Measurements from ENCODE around the gene GADD45A.

GADD45A gene

DNA sequence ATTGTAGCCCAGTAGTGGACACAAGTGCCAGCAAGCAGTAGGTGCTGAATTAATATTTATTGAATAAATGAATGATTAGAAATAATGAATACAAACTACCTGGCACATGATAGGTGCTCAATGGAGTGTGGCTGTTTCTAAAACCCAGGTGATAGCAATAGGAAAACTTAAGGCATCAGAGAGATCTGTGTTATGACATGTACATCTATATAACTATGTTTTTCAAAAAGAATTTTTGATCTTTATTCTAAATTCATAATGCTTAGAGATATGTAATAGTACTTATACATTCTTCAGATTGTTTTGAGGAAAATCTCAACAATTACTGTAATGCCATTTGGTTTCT is 5.0 kb downstream of the GADD45A start:
- no peak for DNase-seq

DNA sequence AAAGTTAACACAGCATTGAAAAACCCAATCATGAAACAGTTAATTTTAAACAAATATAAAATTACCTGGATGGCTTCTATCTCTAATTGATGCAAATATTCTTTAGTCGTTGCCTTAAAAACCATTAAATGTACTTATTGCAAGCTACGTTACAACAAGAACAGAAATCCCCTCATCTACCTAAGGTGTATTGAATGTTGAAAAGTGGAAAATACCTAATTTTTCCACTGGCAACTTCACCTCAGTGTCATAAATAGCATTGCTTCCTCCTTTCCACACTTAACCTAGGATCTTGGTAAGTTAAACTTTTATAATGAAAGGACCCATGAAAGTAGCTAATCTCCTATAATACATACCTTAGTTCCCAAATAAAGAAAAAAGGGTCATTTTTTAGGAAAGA is 5.4 kb downstream of the GADD45A start:
- no peak for DNase-seq

DNA sequence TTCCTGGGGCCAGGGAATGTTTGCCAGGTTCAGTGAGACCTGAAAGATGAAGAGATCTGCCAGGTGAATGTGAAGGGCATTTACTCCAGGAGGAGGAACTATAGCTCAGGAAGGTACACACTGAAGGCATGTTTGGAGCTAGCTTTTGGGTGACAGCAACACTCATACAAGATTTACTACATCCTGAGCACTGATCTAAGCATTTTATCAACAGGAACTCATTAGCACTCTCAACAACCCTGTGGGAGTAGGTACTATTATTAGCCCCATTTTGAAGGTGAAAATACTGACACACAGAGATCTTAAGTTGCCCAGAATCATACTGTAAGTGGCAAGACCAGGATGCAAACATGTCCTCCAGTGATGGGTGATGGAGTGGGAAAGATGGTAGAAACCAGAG is 6.7 kb downstream of the GADD45A start:
- DNase-seq, result no peak

DNA sequence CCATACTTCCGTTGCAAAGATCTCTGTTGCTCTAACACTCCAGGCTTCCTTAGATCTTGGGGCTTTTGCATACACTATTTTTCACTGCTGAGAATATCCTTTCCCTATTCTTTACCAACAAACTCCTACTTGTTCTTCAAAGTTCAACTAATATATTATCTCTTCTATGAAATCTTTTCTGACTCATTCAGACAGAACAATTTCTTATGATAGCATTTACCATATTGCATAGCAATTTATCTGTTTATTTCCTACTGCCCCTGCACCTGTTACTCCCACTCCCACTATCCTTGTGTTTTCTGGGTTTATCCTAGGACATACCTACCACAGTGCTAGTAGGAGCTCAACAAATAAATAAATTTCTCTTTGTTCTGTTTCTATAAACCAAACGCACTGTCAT is 11.0 kb downstream of the GADD45A start:
- no peak for DNase-seq

DNA sequence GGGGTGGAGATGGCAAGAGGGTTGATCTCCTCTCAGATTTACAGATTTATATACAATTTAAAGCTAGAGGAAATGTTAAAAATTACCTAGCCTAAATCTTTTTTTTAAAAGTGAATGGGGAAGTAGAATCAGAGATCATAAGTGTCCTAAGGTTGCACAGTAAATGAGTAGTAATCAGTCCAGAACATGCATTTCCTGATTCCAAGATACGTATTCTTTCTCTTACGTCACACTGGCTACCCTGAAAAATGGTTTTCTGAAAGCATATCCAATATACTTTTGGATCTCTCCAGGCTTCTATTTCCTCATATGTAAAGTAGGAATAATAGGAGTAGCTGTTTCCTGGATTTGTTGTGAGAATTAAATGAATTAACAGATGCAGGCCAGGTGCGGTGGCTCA is 11.7 kb downstream of the GADD45A start:
- DNase-seq, result no peak

DNA sequence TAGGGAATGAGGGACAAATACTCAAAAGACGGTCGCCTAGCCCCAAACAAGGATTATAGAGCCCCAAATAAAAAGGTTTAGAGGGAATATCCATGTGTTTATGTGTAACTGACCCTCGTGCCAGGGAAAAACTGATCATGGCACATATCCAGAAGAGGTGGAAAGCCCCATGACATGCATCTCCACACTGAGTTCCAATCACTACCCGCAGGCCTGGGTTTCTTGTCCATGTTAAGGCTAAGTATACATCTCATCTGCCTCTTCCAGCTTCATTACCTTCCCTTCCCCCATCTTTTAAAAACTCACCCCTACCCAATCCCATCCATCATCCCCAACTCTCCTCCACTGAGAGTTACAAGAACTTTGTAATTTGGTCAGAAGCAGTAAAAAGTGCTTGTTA is 15.2 kb downstream of the GADD45A start:
- DNase-seq, result no peak

DNA sequence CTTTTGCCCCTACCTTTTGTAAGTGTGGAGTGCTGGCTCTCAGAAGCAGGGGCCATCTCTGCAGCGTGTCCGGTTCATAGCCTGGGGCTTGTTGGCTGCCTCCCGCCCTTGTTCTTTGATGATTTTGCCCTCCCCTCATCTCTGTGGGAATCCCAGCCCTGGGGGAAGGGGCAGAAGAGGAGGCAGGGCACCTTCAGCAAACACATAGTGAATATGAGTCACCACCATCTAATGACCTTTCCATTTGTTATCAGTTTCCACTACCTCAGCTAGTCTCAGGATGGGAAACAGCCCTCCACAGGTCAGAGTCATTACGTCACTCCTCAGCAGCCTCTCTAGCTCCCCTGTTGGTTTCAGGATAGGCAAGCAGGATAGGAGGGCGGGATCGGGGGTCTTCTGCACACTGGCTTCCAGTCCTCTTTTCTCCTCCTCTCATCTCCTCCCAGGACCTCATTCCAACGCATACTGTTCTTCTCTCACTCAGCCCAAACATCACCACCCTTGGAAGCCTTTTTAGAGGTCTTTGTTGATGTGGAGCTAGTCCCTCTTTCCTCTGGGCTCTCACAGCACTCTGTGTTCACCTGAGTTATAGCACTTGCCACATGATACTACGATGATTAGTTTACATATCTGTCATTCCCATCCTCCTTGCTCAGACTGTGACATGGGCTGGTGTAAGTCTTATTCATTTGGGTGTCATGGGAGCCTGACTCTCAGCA is 15.8 kb downstream of the GADD45A start:
- peak; percentile 22 for DNase-seq

DNA sequence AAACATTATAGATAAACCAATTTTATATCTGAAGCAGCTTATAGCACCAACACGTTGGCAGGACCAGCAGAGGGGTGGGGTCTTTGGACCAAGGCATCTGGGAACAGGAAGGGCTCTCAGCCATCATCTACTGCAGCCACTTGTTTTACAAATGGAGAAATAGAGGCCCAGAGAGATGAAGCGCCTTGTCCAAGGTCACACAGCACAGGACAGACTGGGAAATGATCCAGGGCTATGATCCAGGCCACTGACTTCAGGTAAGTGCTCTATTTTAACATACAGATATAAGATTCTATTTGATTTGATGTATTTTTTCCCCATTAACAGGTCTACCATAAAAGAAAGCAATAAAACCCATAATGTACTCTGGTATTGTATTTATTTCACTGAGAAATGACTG is 16.9 kb downstream of the GADD45A start:
- DNase-seq, result no peak

DNA sequence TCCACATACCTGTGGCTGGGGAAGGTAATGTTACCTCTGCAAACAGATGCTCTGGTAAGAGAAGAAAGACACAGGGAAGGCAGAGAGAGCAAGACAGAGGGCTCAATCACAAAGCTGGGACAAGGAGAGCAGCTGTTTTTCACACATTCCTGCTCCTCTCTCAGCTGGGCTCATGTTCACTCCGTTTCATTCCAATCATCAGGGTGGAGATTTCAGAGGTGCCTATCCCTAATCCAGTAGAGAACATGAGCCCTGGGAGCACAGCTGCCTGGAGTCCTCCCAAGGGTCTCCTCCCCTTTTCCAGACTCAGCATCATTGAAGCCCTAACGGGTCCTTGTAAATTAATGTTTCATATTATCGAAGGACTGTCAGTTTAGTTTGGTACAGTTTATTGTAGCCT is 19.4 kb downstream of the GADD45A start:
- no peak for DNase-seq

DNA sequence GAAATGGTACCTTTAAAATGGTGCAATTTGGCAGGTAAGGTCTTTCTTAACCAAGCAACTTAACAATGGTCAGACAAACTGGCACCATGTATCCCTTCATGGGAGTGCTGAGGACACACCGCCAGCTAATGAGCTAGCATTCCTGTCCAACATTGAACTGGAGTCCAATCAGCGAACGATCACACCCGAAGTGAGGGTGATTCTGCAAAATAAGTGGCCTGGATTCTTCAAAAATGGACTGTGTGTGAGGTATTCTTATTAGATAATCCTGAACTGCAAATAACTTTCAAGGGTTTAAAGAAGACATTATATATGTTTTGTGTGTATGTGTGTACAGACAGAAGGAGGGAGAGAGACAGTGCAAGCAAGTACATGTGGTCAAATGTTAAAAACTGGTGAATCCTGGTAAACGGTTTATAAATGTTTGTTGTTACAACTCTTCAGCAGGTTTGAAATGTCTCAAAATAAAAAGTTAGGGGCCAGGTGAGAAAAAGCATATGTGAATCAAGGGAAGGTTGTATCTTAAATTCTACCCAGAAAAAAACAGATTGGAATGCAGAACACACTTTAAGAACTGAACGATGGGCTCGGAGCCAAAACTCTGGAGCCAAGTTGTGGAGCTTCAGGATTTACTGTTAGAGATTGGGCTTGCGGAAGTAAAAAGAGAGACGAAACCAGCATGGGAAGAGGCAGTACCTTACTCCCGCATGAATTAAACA is 20.9 kb downstream of the GADD45A start:
- DNase-seq, result no peak

DNA sequence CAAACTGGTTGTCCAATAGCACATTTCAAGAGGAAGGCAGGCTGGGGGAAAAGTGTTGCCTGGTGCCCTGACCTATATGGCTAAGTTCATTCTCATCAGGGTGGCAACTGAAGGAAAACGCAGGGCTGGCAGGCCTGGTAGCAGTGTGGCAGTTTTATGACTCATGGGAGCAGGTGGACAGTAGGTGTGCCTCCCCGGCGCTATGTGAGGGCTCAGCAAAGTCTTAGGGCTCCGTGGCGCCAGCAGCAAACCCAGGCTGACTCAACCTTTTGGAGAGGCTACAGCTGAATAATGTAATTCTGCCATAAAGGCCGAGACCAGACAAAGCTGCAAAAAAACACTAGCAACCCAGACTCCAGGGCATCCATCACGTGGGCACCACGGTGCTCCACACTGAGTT is 23.6 kb downstream of the GADD45A start:
- no peak for DNase-seq

DNA sequence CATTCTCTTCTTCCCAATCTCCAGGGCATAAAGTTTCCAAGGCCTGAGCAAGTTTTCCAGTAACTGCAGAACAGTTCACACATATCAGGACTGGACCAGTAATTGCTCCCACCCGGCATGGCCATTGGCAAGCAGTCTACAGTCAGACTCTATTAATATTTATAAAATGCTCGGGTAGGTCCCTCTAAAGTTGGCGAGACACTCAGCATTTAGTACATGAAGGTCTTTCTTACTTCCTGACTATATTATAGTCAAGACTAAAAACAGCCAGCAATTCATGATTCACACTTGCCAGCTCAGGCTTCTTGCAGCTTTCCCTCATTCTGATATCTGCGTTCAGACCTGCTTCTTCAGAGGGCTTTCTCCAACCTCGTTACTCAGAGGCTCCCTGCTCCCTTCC is 25.4 kb downstream of the GADD45A start:
- peak; percentile 63 for DNase-seq

DNA sequence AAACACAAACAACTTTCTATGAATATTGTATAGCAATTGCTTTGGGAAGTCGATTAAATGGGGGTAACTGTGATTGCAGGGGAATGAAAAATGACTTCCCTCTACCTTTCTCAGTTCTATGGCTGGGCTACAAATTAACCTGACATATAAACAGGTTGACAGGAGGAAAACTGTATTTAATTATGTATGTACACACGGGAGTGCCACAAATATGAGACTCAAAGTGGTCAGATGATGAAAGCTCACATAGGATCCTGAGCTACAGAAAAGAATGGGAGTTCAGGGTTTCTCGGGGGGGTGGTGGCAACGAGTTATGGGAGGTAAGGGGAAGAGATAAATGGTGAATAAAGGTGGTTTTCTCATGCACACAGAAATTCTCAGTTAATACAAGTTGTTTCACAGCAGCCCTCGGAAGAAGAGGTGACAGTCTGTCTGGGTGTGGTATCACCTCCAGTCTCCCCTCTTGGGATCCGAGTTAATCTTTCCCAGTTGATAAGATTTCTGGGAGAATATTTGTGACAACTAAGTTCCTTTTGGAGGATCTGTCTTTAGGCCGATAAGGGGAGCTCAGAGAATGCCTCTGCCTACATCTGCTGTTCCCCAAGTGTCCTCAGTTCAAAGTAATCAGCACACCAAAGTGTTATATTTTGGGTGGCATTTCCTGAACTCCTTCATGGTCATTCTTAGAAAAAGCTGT is 26.3 kb downstream of the GADD45A start:
- DNase-seq, result no peak

DNA sequence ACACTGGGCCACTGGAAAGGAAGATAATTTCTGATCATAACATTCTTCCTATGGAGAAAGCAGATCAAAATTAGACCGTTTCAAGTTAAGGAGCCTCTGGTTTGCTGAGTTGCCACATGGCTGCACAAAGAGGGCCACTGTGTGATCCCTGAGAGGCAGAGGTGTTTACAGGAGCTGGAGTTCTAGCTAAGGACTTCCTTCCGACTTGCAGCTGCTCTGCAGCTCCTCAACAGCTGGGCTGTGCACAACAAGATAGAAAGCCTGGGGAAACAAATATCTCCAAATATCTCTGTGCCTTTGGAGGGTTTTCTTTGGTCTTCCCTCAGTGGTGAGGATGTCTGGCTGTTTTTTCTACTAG is 26.8 kb downstream of the GADD45A start:
- no peak for DNase-seq

DNA sequence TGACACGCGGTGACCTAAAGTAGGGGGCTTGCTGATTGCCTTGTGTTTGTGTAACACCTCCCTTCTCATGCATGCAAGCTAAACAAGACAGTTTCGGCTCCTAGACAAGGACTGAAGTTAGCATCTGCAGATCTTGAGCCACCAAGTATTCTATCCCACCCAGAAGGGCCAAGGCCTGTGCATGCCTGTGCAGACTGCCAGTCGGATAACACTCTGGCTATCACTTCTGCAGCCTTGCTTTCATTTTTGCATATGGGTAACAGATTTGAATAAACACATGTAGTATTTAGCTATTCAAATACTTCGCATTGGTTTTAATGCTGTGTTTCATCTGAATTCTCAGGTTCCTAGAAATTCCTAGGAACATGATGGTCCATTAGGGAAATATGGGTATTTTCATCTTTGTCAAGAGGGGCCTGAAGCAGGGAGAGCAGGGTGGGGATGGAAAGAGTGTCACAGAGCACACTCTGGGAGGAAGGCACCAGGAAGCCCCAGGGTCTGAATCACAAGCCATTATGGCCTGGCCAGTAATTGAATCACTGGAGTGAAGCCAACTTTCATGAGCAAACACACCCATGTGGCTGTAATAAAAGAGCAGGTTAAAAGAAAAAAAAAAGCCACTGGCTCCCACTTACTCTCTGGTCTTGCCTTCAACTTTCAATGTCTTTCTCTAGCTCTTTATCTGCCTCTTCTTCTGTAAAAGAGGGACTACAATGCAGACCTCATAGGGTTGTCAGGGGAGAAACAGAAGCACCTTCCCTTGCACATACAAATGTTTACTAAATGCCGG is 28.3 kb downstream of the GADD45A start:
- peak; percentile 87 for DNase-seq

DNA sequence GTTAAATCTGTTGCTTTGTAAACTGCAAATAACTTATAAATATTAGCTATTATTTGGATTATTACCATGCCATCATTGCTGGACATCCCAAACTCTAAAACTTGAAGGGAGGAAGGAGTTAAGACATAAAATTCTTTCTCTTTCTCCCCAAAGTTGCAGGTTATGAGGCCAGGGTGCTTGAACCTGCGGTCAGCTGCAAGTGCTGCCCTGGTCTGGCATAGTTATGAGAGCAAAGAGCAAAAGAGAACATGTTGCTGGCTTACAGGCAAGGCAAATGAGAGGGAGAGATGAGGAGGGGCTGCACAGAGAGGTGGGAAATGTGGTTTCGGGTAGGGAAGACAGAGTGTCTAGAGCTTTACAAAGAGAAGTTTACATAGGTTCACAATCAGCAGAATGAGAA is 30.8 kb downstream of the GADD45A start:
- DNase-seq, result no peak

DNA sequence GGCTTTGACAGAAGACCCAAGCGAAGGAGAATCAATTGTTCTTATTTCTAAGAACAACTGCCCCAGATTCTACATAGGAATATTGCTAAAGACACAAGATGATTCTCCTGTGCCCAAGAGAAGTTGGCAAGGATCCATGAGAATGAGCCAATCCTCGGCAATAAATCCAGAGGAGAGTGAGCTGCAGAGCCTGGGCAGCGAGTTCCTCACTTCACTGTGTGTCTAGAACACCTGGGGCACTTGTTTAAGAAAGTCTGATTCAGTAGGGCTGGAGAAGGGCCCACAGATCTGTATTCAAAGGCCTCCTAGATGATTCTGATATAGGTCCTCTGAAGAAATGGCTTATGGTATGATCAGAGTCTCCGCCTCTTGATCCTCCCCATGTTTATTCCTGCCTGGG is 31.8 kb downstream of the GADD45A start:
- peak; percentile 42 for DNase-seq

DNA sequence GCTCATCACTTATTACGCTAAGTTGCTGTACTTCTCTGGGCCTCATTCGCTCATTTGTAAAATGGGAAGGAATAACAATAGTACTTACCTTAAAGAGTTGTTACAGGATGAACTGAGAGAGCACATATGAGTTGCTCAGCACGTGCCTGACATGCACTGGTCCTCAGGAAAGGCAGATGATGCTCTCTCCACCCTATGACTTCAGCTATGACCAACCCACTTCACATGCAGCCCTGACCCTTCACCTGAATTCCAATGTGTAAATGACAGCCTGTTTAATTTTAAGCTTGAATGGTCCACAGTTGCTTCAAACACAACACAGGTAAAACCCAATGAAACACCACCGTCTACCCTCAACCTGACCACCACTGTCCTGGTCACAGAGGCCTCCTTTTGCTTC is 32.9 kb downstream of the GADD45A start:
- no peak for DNase-seq

DNA sequence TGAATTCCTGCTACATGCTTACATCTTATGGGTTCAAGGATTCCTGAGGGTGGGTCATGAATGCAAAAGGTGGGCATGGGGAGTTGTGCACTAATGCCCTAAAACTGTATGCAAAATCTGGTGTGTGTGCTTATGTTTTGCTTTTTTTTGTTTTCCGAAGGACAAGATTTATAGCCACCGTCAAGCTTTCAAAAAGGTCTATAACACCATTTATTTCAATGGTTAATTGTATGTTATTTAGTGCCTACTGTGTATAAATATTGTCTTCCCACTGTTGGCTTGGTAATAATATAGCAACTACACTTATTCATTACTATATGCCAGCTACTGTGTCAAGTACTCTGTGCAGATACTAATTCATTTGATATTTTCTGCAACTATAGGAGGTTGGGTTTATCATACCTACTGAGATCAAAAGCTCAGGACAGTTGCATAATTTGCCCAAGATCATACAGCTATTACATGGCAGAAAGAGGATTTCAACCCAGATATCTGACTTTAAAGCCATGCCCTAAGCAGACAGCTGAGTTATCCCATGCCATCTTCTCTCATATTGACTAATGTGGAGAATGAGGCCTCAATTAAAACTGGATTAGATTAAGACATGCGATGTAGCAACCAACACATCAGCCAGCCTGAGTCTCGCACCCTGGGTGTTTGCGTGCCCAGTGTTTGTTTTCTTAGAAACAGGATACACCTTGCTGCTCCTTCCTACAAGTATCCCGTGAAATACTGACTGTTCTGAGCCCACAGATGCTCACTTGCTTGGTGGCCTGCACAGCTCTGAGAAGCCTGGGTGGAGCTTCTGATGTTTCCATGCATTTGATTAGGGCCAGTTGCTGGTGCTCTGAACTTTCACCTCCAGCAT is 34.6 kb downstream of the GADD45A start:
- DNase-seq, result no peak

DNA sequence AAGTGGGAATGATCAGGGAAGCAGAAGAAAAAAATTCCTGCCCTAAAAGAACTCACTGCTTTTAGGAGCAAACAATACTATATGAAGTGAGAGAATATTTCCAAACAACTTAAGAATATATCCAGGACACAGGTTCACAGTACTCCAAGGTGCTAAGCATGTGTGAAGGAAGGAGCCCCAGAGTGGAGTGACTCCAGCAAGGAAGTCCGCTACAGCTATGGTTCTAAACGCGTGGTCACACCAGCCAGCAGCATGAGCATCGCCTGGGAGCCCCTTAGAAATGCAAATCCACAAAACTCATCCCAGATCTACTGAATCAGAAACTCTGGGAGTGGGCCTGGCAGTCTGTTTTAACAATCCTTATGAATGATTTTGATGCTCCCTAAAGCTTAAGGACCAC is 36.1 kb downstream of the GADD45A start:
- DNase-seq, result no peak

DNA sequence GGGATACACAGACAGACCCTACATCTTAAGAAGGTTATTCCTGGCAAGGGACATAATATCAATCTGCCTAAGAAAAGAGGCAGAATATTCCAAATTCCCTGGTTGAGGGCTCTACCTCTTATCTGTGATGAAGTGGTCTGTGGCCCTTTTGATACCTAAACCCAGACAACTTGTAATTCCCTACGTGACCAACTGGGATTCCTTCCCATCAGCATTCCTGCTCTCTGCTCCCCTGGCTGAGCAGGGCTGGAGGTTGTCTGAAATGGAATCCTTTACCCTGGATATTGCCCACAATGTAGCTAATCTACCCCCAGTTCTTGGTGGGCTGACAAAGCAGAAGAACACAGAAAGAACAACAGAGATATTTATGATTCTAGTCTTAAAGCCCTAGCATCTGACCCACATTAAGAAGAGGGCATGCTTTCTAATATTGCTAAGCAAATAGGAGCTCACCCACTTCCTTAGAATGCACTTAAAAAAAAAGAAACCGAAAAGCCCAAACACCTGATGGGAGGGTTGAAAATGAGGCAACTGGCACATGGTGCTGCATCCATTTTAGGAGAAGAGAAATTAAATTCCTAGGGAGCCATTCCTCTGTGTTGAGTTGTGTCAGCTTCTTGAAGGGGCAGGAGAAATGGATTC is 36.8 kb downstream of the GADD45A start:
- DNase-seq, result no peak
